GM12891 (cell line): ENCODE data around the gene RNF212B.

Source experiments
- POLR2A ChIP-seq: IDR thresholded peaks from 2 replicates; pipeline ENCODE4 v1.6.1; 2011; ENCODE audit warnings: low read depth, low read length, control low read depth
- POLR2AphosphoS5 ChIP-seq: IDR thresholded peaks from 2 replicates; pipeline ENCODE4 v1.6.1; 2011; ENCODE audit warnings: low read depth, low read length, control low read depth
- POU2F2 ChIP-seq: IDR thresholded peaks from 2 replicates; pipeline ENCODE4 v1.6.1; 2011; ENCODE audit warnings: low read depth, mild to moderate bottlenecking, control low read depth, low read length, moderate library complexity
- TAF1 ChIP-seq: IDR thresholded peaks from 2 replicates; pipeline ENCODE4 v1.6.1; 2011; ENCODE audit warnings: low read depth, low read length, control low read depth

- TF ChIP-seq POLR2A (no peak), POLR2AphosphoS5 (no peak), TAF1 (no peak), POU2F2 (no peak)
These were observed 69.4 kb downstream of the RNF212B start for GRCh38 chr14:23307146-23307530.
